NCI-H69 (cell line): Measurements from ENCODE around the gene TJP2.
"Not testable (repeated sequence)": the region's sequence is repeated elsewhere in the genome, so short reads cannot be mapped to it uniquely, and the experiment has no call there.

Experiments used
- DNase-seq: peaks from one replicate; lab custom pipeline; 2025; lab: John Stamatoyannopoulos, UW

Gene TJP2

GRCh38 chr9:69292078-69292477 is 118.0 kb downstream of the TJP2 start:
- no peak for DNase-seq

- no peak for DNase-seq
These were observed 119.1 kb downstream of the TJP2 start for GRCh38 chr9:69293156-69293555.

- no peak for DNase-seq
These were observed 121.9 kb downstream of the TJP2 start for GRCh38 chr9:69295872-69296552.

GRCh38 chr9:69297300-69297980 is 123.4 kb downstream of the TJP2 start:
- no peak for DNase-seq

- no peak for DNase-seq
These were observed 125.2 kb downstream of the TJP2 start for GRCh38 chr9:69299315-69299714.

GRCh38 chr9:69299826-69300225 is 125.7 kb downstream of the TJP2 start:
- DNase-seq = no peak

GRCh38 chr9:69303331-69303730 is 129.3 kb downstream of the TJP2 start:
- no peak for DNase-seq

- DNase-seq = not testable (repeated sequence)
These were observed 132.9 kb downstream of the TJP2 start for GRCh38 chr9:69306895-69307445.

GRCh38 chr9:69307446-69308205 is 133.5 kb downstream of the TJP2 start:
- DNase-seq = no peak

GRCh38 chr9:69308206-69308931 is 134.3 kb downstream of the TJP2 start:
- no peak for DNase-seq

GRCh38 chr9:69313175-69313574 is 139.1 kb downstream of the TJP2 start:
- no peak for DNase-seq

- DNase-seq = no peak
These were observed 140.5 kb downstream of the TJP2 start for GRCh38 chr9:69314547-69314946.

GRCh38 chr9:69317081-69317480 is 143.0 kb downstream of the TJP2 start:
- no peak for DNase-seq

- DNase-seq = no peak
These were observed 143.8 kb downstream of the TJP2 start for GRCh38 chr9:69317894-69318293.

- no peak for DNase-seq
These were observed 145.4 kb downstream of the TJP2 start for GRCh38 chr9:69319324-69320025.

- no peak for DNase-seq
These were observed 148.2 kb downstream of the TJP2 start for GRCh38 chr9:69322256-69322655.

- no peak for DNase-seq
These were observed 149.8 kb downstream of the TJP2 start for GRCh38 chr9:69323861-69324260.
